Activated T-cell treated with anti-CD3 and anti-CD28 coated beads for 4 hours (primary cell): ENCODE data around the gene REM1.
"Not testable (repeated sequence)": the region's sequence is repeated elsewhere in the genome, so short reads cannot be mapped to it uniquely, and the experiment has no call there.

ENCODE experiments used
- DNase-seq: peaks from one replicate; pipeline ENCODE4 v3.0.0-alpha.2; 2020

The REM1 gene

GRCh38 chr20:31474758-31475427, at the start of gene REM1, which contains the start of gene DEFB124:
Gene REM1, plus strand, starts transcription at chr20:31475288. Its CDS starts 1,158 bp downstream, at chr20:31476446.
Gene DEFB124, minus strand, starts transcription at chr20:31475127. Its CDS starts 2,114 bp downstream, at chr20:31473013.
- no peak for DNase-seq

- DNase-seq: no peak
These were observed 49.3 kb upstream of the REM1 start for GRCh38 chr20:31425797-31426196.

- DNase-seq: not testable (repeated sequence)
These were observed 48.1 kb upstream of the REM1 start for GRCh38 chr20:31426891-31427551.

- not testable (repeated sequence) for DNase-seq
These were observed 47.5 kb upstream of the REM1 start for GRCh38 chr20:31427576-31427975.

- no peak for DNase-seq
These were observed 44.4 kb upstream of the REM1 start for GRCh38 chr20:31430568-31431115.

GRCh38 chr20:31440012-31440659, 35.0 kb upstream of the REM1 start, which contains the start of gene DEFB123:
Gene DEFB123, plus strand, starts transcription at chr20:31440632. Its CDS starts 67 bp downstream, at chr20:31440699.
- no peak for DNase-seq

- no peak for DNase-seq
These were observed 28.8 kb upstream of the REM1 start for GRCh38 chr20:31446084-31446819.

GRCh38 chr20:31449511-31450414, 25.3 kb upstream of the REM1 start:
- DNase-seq: no peak

- no peak for DNase-seq
These were observed 22.5 kb upstream of the REM1 start for GRCh38 chr20:31452575-31452974.

- no peak for DNase-seq
These were observed 20.7 kb upstream of the REM1 start for GRCh38 chr20:31454361-31454760.

- DNase-seq: not testable (repeated sequence)
These were observed 4.1 kb upstream of the REM1 start for GRCh38 chr20:31470946-31471345.

- no peak for DNase-seq
These were observed 2.4 kb upstream of the REM1 start for GRCh38 chr20:31472395-31473330.

- no peak for DNase-seq
These were observed 1.6 kb upstream of the REM1 start for GRCh38 chr20:31473331-31474096.

- no peak for DNase-seq
These were observed 1.0 kb upstream of the REM1 start for GRCh38 chr20:31474097-31474436.

GRCh38 chr20:31475472-31476293, 595 bp downstream of the REM1 start:
- DNase-seq: no peak

- DNase-seq: no peak
These were observed 1.2 kb downstream of the REM1 start for GRCh38 chr20:31476294-31476585.

GRCh38 chr20:31476643-31477215, 1.6 kb downstream of the REM1 start:
- no peak for DNase-seq

- no peak for DNase-seq
These were observed 8.9 kb downstream of the REM1 start for GRCh38 chr20:31484001-31484400.
